ENCODE results near the gene DGKZ.

DGKZ gene

GRCh38 chr11:46426233-46426991 is 79.1 kb downstream of the DGKZ start:
- in situ Hi-C loops (cut with MboI; ENCODE audit: low sequenced_read_pairs): no loop called here

GRCh38 chr11:46427364-46427763 is 80.1 kb downstream of the DGKZ start:
- in situ Hi-C loops (cut with MboI; ENCODE audit: low sequenced_read_pairs): no loop called here

- in situ Hi-C loops (cut with MboI; ENCODE audit: low sequenced_read_pairs): no loop called here
Observed at GRCh38 chr11:46429717-46430116, 82.5 kb downstream of the DGKZ start.

All from HL-60/S4 treated with retinoic acid at 250 ng/mL for 4 days and 3 days (cell line).